Breast epithelium (tissue), 3 donors: Measurements from ENCODE around the gene LPAR2.

ENCODE experiments used
- POLR2A ChIP-seq: fragments of 450-650 bp; IDR thresholded peaks from one replicate; pipeline ENCODE4 v1.6.1; 2016; ENCODE audit warnings: antibody characterized with exemption, mild to moderate bottlenecking, moderate library complexity
- POLR2AphosphoS5 ChIP-seq, 3 donors: sonication (generic); formaldehyde crosslinking; IDR thresholded peaks; one replicate each; pipeline ENCODE4 v1.6.1; 2017; ENCODE audit warnings: antibody characterized with exemption in 3 of 3
- TF ChIP-seq, protein P1 (sequence below), 3 donors: fragments of 450-650 bp; IDR thresholded peaks; one replicate each; pipeline ENCODE4 v1.5.1; 2016 to 2017; ENCODE audit warnings: antibody characterized with exemption in 3 of 3, mild to moderate bottlenecking in 3 of 3, moderate library complexity in 3 of 3

DNA sequence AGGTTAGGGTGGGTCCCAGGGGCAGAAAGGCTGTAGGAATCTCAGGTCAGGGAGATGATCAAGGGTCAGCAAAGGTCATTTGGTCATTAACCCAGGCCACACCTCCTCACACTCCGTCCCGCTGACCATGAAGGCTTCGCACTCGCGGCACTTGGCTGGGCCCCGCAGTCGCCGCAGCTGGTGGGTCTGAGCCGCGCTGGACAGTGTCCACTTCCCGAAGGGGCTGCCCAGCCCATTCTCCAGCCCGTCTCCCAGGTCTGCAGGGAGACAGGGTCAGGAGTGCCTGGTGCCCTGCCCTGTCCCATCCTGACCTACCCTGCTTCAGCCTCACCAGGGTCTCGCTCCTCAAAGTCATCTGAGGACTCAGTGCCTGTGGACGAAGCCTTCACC is 7.3 kb upstream of the LPAR2 start:
- TF ChIP-seq POLR2A (no peak), POLR2AphosphoS5 (IDR thresholded peaks at IDR 0.05) (no peak)
- TF ChIP-seq, protein P1, sequence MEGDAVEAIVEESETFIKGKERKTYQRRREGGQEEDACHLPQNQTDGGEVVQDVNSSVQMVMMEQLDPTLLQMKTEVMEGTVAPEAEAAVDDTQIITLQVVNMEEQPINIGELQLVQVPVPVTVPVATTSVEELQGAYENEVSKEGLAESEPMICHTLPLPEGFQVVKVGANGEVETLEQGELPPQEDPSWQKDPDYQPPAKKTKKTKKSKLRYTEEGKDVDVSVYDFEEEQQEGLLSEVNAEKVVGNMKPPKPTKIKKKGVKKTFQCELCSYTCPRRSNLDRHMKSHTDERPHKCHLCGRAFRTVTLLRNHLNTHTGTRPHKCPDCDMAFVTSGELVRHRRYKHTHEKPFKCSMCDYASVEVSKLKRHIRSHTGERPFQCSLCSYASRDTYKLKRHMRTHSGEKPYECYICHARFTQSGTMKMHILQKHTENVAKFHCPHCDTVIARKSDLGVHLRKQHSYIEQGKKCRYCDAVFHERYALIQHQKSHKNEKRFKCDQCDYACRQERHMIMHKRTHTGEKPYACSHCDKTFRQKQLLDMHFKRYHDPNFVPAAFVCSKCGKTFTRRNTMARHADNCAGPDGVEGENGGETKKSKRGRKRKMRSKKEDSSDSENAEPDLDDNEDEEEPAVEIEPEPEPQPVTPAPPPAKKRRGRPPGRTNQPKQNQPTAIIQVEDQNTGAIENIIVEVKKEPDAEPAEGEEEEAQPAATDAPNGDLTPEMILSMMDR (IDR thresholded peaks at IDR 0.05), result no peak
